HG02571 (cell line): ENCODE measurements around the gene BNC1.

ENCODE experiments used
- ATAC-seq: cut with Tn5 transposase; IDR thresholded peaks from one replicate; pipeline ENCODE4 v1.9.1; 2021; ENCODE audit warnings: mild to moderate bottlenecking, moderate library complexity; ENCODE audit not compliant: unreplicated experiment

Gene BNC1

GRCh38 chr15:83300826-83301225, 16.4 kb upstream of the BNC1 start:
- ATAC-seq = no peak

- no peak for ATAC-seq
Measured at GRCh38 chr15:83299462-83299861, 15.0 kb upstream of the BNC1 start.

GRCh38 chr15:83295417-83295816, 11.0 kb upstream of the BNC1 start:
- no peak for ATAC-seq

DNA sequence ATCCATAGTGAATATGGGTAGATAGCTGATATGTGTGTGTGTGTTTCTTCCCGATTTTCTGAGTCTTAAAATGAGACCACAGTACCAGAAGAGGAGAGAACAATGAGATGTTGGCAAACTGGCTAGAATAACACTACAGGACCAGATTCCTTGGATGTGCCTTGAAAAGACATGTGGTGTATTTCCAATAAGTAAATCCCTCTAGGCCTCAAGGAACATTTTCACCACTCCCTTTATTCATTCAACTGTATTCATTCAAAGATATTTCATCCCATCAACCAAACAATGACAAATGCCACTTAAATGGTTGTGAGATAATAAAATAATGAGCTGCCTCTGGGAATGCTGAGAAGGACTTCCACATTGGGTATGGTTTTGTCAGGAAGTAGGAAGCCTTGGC, 8.7 kb upstream of the BNC1 start:
- ATAC-seq = no peak

DNA sequence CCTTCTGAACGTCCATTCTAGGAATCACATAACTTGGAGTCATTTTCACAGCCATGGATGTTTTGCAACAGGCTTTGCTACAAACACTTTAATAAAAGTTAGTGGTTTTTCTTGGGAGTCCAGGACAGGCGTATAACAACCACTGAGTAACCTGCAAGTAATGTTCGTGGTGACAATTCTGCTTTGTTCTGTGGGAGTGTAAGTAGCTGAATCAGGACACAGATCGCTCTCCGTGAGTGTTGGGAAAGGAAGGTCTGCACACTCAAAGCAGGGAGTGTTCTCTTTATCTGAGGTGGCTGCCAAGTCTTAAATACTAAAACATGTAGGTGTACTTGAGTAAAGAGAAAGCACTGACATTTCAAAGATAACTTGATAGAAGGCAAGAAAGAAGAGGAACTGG, 7.9 kb upstream of the BNC1 start:
- no peak for ATAC-seq

- ATAC-seq = no peak
Measured at GRCh38 chr15:83290236-83290635, 5.8 kb upstream of the BNC1 start.

- no peak for ATAC-seq
Measured at GRCh38 chr15:83289160-83289559, 4.7 kb upstream of the BNC1 start.

DNA sequence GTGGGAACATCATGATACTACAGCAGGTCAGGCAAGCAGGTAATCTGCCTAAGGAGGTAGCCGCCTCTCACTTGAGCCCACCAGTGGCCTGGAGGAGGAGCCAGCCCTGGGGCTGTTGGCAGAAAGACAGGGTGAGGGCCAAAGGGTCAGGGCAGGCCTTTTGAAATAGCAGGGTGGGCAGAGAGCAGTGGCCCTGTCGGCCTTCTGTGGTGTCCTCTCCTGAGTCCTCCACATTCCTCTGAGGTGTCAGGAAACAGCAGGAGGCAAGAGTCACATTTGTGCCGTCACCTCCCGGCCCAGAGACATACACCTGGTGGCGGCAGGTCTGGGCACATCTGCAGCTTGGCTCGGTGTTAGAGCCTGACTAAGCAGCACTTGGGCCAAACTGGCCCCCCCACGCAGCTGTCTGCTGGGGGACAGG, 3.9 kb upstream of the BNC1 start:
- no peak for ATAC-seq

DNA sequence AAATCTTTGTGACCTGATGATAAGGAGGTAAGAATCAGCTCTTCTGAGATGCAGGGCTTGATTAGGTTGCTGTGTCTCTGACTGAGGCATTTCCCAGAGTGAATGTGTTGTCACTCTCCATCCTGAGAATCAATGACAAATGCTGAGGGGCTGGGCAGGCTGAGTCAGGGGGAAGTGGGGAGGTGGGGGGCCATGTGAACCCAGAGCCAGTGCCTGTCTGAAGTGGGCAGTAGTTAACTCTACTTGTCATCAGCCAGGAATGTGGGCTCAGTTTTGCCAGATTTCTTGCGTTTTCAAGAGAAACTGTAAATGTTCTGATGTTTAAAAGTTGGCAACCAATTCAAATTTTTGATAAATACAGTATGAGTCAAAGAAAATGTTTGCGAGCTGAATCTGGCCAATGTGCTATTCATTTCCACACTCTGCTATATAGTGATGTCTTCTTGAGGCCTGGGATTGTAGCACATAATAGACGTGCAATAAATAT, 3.1 kb upstream of the BNC1 start:
- ATAC-seq = no peak

DNA sequence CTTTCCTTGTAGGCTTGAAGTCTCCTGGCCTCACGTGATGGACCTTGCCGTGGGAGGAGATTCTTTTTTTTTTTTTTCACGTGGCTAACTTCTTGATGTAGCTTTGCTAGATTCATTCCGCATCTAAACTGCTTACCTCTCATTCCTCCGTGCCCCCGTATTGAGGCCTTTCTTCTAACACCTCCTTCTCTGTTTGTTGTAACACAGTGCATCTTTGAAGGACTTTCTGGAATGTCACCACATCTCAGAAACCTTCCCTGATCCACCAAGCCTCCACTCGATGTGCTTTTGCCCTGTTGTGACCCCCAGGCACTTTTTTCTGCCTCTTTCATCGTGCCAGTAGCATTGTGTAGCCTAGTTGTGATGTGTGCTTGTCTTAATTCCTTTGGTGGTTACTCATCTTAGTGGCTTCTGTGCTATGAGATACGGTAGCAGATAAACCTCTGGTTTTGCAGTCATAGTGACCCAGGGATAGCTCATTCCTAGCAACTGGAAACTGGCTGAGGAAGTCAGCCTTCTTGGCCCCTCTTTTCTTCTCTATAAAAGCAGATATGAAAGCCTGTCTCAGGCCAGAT, 1.6 kb upstream of the BNC1 start:
- no peak for ATAC-seq

- no peak for ATAC-seq
Measured at GRCh38 chr15:83285284-83285978, 967 bp upstream of the BNC1 start.

DNA sequence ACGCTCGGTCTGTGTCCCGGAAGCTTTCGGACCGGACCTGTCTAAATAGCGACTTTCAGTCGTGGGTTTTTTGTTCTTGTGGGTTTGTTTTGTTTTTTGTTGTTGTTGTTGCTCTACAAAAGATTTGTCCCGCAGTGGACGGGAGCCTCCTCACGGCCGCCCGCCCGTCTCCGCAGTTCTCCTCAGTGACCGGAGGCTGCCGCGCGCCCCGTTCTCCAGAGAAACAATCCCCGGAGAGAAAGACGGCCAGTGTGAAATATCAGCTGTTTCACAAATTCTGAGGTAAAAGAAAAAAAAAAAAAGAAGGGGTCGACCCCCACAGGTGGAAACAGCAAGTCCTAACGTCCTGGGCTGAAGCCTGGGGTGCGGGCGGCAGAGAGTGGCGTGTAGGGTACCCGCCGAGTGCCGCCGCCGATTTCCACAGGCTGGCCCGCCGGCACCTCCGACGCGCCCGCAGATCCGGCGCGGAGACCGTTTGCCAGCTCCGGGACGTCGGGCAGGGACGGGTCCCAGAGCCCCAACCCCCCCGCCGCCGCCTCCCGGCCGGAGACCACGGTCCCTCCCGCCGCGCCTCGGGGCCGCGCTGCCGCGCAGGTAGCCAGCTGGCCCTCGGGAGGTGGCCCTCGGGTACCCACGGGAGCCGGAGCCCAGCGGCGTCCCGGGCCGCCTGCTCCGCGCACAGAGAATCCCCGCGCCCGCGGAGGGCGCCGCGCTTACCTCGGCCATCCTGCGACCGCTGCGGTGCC, 478 bp downstream of the BNC1 start:
- no peak for ATAC-seq

GRCh38 chr15:83283138-83283812, 1.2 kb downstream of the BNC1 start:
- no peak for ATAC-seq

GRCh38 chr15:83282776-83283137, 1.7 kb downstream of the BNC1 start:
- no peak for ATAC-seq

DNA sequence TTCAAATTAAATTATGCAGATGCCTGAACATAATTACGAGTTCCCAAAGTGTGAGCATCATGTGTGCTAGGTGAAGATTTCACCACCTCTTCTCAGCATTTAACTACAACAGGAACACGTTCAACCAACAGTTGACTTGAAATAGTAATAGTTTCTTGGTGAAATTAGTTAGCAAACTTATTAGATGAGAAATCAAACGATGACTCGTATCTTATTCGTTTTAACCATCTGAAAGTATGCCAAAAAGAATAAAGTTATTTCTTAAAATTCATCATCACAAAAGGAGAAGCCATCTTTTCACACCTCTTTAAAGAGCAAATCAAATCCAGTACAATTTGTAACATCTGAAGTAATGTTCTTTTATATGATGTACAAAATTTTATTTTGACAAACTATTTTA, 2.3 kb downstream of the BNC1 start:
- no peak for ATAC-seq

DNA sequence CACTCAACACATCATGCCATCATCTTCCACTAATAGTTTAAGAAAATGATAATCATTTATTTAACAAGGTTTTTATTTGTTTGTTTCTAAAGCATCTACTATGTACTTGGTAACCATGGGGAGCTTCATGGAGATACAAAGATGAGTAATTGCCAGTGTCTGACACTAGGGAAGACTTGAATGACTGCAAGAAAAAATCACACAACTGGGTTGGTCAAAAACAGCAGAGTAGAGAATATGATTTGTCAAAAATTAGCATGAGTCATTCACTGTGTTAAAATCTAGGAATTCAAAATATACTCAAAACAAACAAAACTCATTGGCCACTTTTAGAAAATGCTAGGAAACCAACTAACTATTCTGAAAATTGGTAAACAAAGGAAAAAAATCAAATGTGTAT, 6.3 kb downstream of the BNC1 start:
- no peak for ATAC-seq

- ATAC-seq = no peak
Measured at GRCh38 chr15:83276661-83277060, 7.8 kb downstream of the BNC1 start.

DNA sequence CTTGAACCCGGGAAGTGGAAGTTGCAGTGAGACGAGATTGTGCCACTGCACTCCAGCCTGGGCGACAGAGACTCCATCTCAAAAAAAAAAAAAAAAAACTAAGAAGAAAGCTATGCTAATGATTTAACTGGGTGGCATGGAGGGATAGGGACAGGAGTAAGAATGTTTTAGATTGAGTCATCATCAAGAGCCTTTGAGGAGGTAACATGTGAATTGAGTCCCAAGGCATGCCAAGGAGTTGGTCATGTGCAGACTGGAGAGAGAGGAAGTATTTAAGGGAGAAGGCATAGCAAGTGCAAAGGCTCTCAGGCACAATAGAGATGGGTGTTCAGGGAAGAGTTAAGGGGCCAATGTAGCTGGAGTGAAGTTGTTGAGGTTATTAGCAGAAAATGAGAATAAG, 9.1 kb downstream of the BNC1 start:
- no peak for ATAC-seq

GRCh38 chr15:83270176-83270575, 14.3 kb downstream of the BNC1 start:
- no peak for ATAC-seq

GRCh38 chr15:83268147-83268546, 16.3 kb downstream of the BNC1 start:
- no peak for ATAC-seq

GRCh38 chr15:83262594-83263315, 21.7 kb downstream of the BNC1 start:
- no peak for ATAC-seq
